Trophoblast cell (in vitro differentiated cells and primary cell): ENCODE data around the gene PALLD.

Experiments used
- DNase-seq, 2 donors: peaks; one replicate each; pipeline ENCODE4 v3.0.0-alpha.2; 2016
- H2AFZ ChIP-seq: 2 replicates; pipeline ENCODE4 v1.6.1; 2013; ENCODE audit warnings: low read length, moderate library complexity, mild to moderate bottlenecking; ENCODE audit not compliant: insufficient read depth, poor library complexity
- H2AK5ac ChIP-seq: 2 replicates; pipeline ENCODE4 v1.6.1; 2013; ENCODE audit warnings: mild to moderate bottlenecking, low read length
- H2BK120ac ChIP-seq: 2 replicates; pipeline ENCODE4 v1.6.1; 2013; ENCODE audit warnings: low read length, mild to moderate bottlenecking, moderate library complexity; ENCODE audit not compliant: insufficient read depth, poor library complexity
- H2BK12ac ChIP-seq: 2 replicates; pipeline ENCODE4 v1.6.1; 2013; ENCODE audit warnings: mild to moderate bottlenecking, low read length, moderate library complexity
- H2BK5ac ChIP-seq: 2 replicates; pipeline ENCODE4 v1.6.1; 2013; ENCODE audit warnings: low read length, low read depth, moderate library complexity, mild to moderate bottlenecking; ENCODE audit not compliant: poor library complexity
- H3K14ac ChIP-seq: 2 replicates; pipeline ENCODE4 v1.6.1; 2013; ENCODE audit warnings: mild to moderate bottlenecking, low read length
- H3K18ac ChIP-seq: 2 replicates; pipeline ENCODE4 v1.6.1; 2013; ENCODE audit warnings: mild to moderate bottlenecking, low read length
- H3K23ac ChIP-seq: 2 replicates; pipeline ENCODE4 v1.6.1; 2013; ENCODE audit warnings: low read length
- H3K27ac ChIP-seq: 2 replicates; pipeline ENCODE4 v1.5.1; 2013; ENCODE audit warnings: low read depth, mild to moderate bottlenecking, inconsistent platforms, low read length, moderate library complexity
- H3K27me3 ChIP-seq: 2 replicates; pipeline ENCODE4 v1.6.1; 2013; ENCODE audit warnings: inconsistent platforms, mild to moderate bottlenecking, low read length, moderate library complexity; ENCODE audit not compliant: insufficient read depth
- H3K36me3 ChIP-seq, 2 experiments: 1 replicate in 1 of 2; 2 replicates in 1 of 2; pipeline ENCODE4 v1.6.1; 2013; ENCODE audit warnings: low read length in 2 of 2, mild to moderate bottlenecking in 2 of 2, moderate library complexity in 1 of 2; ENCODE audit not compliant: insufficient read depth in 2 of 2, control insufficient read depth in 1 of 2
- H3K4ac ChIP-seq: 2 replicates; pipeline ENCODE4 v1.6.1; 2013; ENCODE audit warnings: low read depth, mild to moderate bottlenecking, low read length, moderate library complexity
- H3K4me1 ChIP-seq, 2 experiments: 1 replicate in 1 of 2; 2 replicates in 1 of 2; pipeline ENCODE4 v1.6.1; 2013; ENCODE audit warnings: low read length in 2 of 2, mild to moderate bottlenecking in 2 of 2, moderate library complexity in 1 of 2; ENCODE audit not compliant: insufficient read depth in 2 of 2, control insufficient read depth in 1 of 2
- H3K4me2 ChIP-seq: 2 replicates; pipeline ENCODE4 v1.6.1; 2013; ENCODE audit warnings: inconsistent platforms, mild to moderate bottlenecking, low read length, moderate library complexity
- H3K4me3 ChIP-seq: 2 replicates; pipeline ENCODE4 v1.5.1; 2013; ENCODE audit warnings: mild to moderate bottlenecking, low read depth, low read length, inconsistent platforms
- H3K79me1 ChIP-seq: one replicate; pipeline ENCODE4 v1.6.1; 2013; ENCODE audit warnings: low read length
- H3K79me2 ChIP-seq: 2 replicates; pipeline ENCODE4 v1.6.1; 2013; ENCODE audit warnings: low read length, mild to moderate bottlenecking; ENCODE audit not compliant: control insufficient read depth, insufficient read depth, poor library complexity
- H3K9ac ChIP-seq: 2 replicates; pipeline ENCODE4 v1.6.1; 2013; ENCODE audit warnings: mild to moderate bottlenecking, low read length
- H3K9me3 ChIP-seq: 2 replicates; pipeline ENCODE4 v1.6.1; 2013; ENCODE audit warnings: low read depth, mild to moderate bottlenecking, control low read depth, inconsistent platforms, low read length; ENCODE audit not compliant: insufficient read depth
- H4K12ac ChIP-seq: 2 replicates; pipeline ENCODE4 v1.6.1; 2013; ENCODE audit warnings: low read depth, mild to moderate bottlenecking, low read length, moderate library complexity
- H4K8ac ChIP-seq: 2 replicates; pipeline ENCODE4 v1.6.1; 2013; ENCODE audit warnings: low read depth, mild to moderate bottlenecking, low read length, moderate library complexity
- H4K91ac ChIP-seq: one replicate; pipeline ENCODE4 v1.6.1; 2013; ENCODE audit warnings: low read depth, mild to moderate bottlenecking, low read length, moderate library complexity
- WGBS: extraction: QIAGEN DNeasy Blood & Tissue Kit; methylation state at CpG from one replicate; pipeline ENCODE4 v1.1.7; 2013; ENCODE audit warnings: missing lambda C conversion rate; ENCODE audit not compliant: insufficient read length, insufficient coverage; ENCODE audit errors: extremely low coverage; 5-methylcytosine and 5-hydroxymethylcytosine counted together

PALLD gene

DNA sequence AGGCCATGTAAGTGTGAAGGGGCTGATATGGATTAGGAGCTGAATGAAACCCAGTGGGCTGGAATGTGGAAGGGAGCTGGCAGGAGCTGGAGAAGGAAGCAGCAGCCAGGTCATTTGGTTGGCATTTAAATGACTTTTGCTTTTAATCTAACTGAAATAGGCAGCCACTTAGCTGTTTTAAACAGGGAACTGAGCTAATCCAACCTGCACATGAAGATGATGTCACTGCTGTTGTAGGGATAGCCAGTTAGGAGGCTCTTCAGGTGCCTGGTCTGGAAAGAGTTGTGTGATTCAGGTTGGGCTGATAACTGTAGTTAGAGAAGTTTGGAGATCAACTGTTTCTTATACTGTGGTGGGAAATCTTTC is 122.4 kb downstream of the PALLD start:
- no peak overlapping the region for H3K18ac ChIP-seq
- H3K4me2 ChIP-seq: no peak overlapping the region
- H2BK12ac ChIP-seq: peak overlapping the region; percentile 3
- peaks cover 12% of the 10 kb centered on the region for H3K79me1 ChIP-seq
- no peaks in the 10 kb centered on the region for H3K36me3 ChIP-seq
- H2BK5ac ChIP-seq: no peak overlapping the region
- H3K4ac ChIP-seq: no peak overlapping the region
- no peak overlapping the region for H2AFZ ChIP-seq
- H2BK120ac ChIP-seq: no peak overlapping the region
- no peak overlapping the region for H2AK5ac ChIP-seq
- H4K12ac ChIP-seq: no peak overlapping the region
- no peak for DNase-seq
- no peaks in the 10 kb centered on the region for H3K27me3 ChIP-seq
- H3K23ac ChIP-seq: no peak overlapping the region
- no peak overlapping the region for H3K9ac ChIP-seq
- no peaks in the 10 kb centered on the region for H3K9me3 ChIP-seq
- peaks cover 2 to 20% of the 10 kb centered on the region in 2 experiments for H3K4me1 ChIP-seq
- H3K14ac ChIP-seq: no peak overlapping the region
- H3K27ac ChIP-seq: no peak overlapping the region
- no peak overlapping the region for H4K8ac ChIP-seq
- no peaks in the 10 kb centered on the region for H3K79me2 ChIP-seq
- no peak overlapping the region for H4K91ac ChIP-seq
- H3K4me3 ChIP-seq: no peak overlapping the region

DNA sequence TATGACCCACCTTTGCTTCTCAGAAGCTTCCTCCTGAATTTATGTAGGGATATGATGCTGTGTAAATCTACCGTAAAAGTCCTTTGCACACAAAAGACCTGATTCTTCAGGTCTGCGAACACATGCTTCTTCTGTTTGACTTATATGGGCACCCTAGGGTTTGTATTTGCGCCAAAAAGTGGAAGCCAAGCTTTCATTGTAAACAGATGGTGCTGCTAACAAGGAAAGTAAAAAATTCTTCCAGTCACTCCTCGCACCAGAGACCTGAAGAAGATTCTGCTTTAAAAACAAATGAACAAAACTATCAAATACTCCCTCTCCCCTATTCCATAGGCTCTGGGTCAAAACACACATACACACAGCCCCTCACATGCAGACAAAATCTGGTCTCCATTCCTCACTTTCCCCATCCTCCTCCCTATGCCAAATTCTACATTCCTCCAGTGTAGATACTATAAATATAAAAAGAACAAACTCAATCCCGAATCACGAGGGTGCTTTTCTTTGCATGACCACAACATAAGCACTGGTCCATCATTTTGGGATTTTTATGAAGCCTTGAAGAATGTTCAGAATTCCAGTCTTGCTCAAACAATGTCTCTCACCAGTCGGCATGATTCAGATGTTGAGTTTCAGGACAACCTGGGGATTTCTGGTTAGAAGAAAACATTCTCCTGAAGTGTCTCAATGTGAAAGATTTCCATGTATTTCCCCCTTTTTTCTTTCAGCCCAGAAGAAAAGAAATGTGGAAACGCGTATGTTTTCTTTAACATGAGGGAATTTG is 125.1 kb downstream of the PALLD start:
- H3K4me1 ChIP-seq: peaks cover 2 to 20% of the 10 kb centered on the region in 2 experiments
- no peak overlapping the region for H3K4me2 ChIP-seq
- H3K18ac ChIP-seq: no peak overlapping the region
- no peaks in the 10 kb centered on the region for H3K9me3 ChIP-seq
- no peak overlapping the region for H2AK5ac ChIP-seq
- H2BK120ac ChIP-seq: peak overlapping the region; percentile 83
- no peak overlapping the region for H3K4me3 ChIP-seq
- peak overlapping the region; percentile 91 for H2BK12ac ChIP-seq
- H3K79me1 ChIP-seq: peaks cover 12% of the 10 kb centered on the region
- no peaks in the 10 kb centered on the region for H3K79me2 ChIP-seq
- peak overlapping the region; percentile 39 for H4K91ac ChIP-seq
- no peak overlapping the region for H4K8ac ChIP-seq
- no peak overlapping the region for H3K23ac ChIP-seq
- no peak overlapping the region for H4K12ac ChIP-seq
- H3K4ac ChIP-seq: no peak overlapping the region
- H3K9ac ChIP-seq: no peak overlapping the region
- no peak overlapping the region for H2AFZ ChIP-seq
- peak; percentile 58 to 88 for DNase-seq
- H3K27me3 ChIP-seq: no peaks in the 10 kb centered on the region
- no peaks in the 10 kb centered on the region for H3K36me3 ChIP-seq
- no CpG with 5 or more reads among the region's 9 CpGs for WGBS
- H2BK5ac ChIP-seq: peak overlapping the region; percentile 26
- no peak overlapping the region for H3K14ac ChIP-seq
- peak overlapping the region; percentile 44 for H3K27ac ChIP-seq

- Histone ChIP-seq H2BK5ac (no peak overlapping the region), H3K18ac (no peak overlapping the region), H3K27me3 (no peaks in the 10 kb centered on the region), H2AK5ac (no peak overlapping the region), H3K4me3 (no peak overlapping the region), H4K91ac (no peak overlapping the region), H3K4me1 (peaks cover 2 to 20% of the 10 kb centered on the region in 2 experiments), H3K4ac (no peak overlapping the region), H4K8ac (no peak overlapping the region), H3K36me3 (no peaks in the 10 kb centered on the region), H3K14ac (no peak overlapping the region), H3K4me2 (no peak overlapping the region), H3K79me2 (no peaks in the 10 kb centered on the region), H2AFZ (no peak overlapping the region), H3K9me3 (no peaks in the 10 kb centered on the region), H2BK120ac (no peak overlapping the region), H3K27ac (peak overlapping the region; percentile 44), H3K79me1 (peaks cover 12% of the 10 kb centered on the region), H4K12ac (no peak overlapping the region), H3K23ac (no peak overlapping the region), H2BK12ac (no peak overlapping the region), H3K9ac (no peak overlapping the region)
- DNase-seq: peak in 1 of 2 donors; percentile 24
- no CpG with 5 or more reads among the region's 5 CpGs for WGBS
These were observed 125.7 kb downstream of the PALLD start for GRCh38 chr4:168622600-168622999.

DNA sequence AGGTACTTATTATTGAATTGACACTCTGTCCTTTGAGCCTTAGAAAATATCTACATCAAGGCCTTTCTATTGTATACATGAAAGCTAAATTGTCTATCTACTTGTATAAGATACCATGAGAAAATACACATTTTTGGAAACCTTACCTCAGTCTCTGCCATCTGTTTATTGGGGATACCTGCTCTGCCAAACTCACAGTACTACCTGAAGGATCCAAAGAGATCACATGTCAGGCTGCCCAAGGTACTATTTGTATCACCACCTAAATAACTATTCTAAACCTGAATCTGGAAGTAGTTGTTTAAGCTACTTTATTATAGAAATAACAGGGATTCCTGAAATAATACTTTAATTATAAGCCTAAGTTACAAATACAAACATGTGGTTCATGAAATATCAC is 126.2 kb downstream of the PALLD start:
- Histone ChIP-seq H2BK120ac (peak overlapping the region; percentile 28), H3K9ac (no peak overlapping the region), H2BK12ac (no peak overlapping the region), H2AK5ac (no peak overlapping the region), H3K9me3 (no peaks in the 10 kb centered on the region), H4K12ac (no peak overlapping the region), H3K79me2 (no peaks in the 10 kb centered on the region), H3K4ac (no peak overlapping the region), H3K4me2 (no peak overlapping the region), H3K27ac (peak overlapping the region; percentile 44), H3K27me3 (no peaks in the 10 kb centered on the region), H2AFZ (no peak overlapping the region), H3K18ac (no peak overlapping the region), H4K8ac (no peak overlapping the region), H3K4me1 (peaks cover 2 to 20% of the 10 kb centered on the region in 2 experiments), H2BK5ac (no peak overlapping the region), H3K23ac (no peak overlapping the region), H3K36me3 (no peaks in the 10 kb centered on the region), H4K91ac (peak overlapping the region; percentile 54), H3K79me1 (peaks cover 12% of the 10 kb centered on the region), H3K4me3 (no peak overlapping the region), H3K14ac (no peak overlapping the region)
- no peak for DNase-seq
